HUES6 (cell line): Measurements from ENCODE around the gene RAB25.
A peak's percentile ranks its signal among the peaks of the same experiment; 100 is the strongest.

Experiments
- H3K27ac ChIP-seq: 2 replicates; pipeline ENCODE4 v1.7.0; 2013; ENCODE audit warnings: low read depth, mild to moderate bottlenecking, low read length, inconsistent platforms
- H3K27me3 ChIP-seq: 2 replicates; pipeline ENCODE4 v1.6.1; 2013; ENCODE audit warnings: low read length; ENCODE audit not compliant: control insufficient read depth, insufficient read depth
- H3K36me3 ChIP-seq: 2 replicates; pipeline ENCODE4 v1.6.1; 2013; ENCODE audit warnings: low read length; ENCODE audit not compliant: control insufficient read depth, insufficient read depth
- H3K4me1 ChIP-seq: 2 replicates; pipeline ENCODE4 v1.6.1; 2013; ENCODE audit warnings: low read length; ENCODE audit not compliant: control insufficient read depth, insufficient read depth
- H3K4me3 ChIP-seq: 2 replicates; pipeline ENCODE4 v1.5.1; 2013; ENCODE audit warnings: low read depth, low read length
- H3K9ac ChIP-seq: one replicate; pipeline ENCODE4 v1.6.1; 2013; ENCODE audit warnings: mild to moderate bottlenecking, low read length
- H3K9me3 ChIP-seq: 2 replicates; pipeline ENCODE4 v1.6.1; 2013; ENCODE audit warnings: low read depth, low read length; ENCODE audit not compliant: control insufficient read depth, insufficient read depth

Gene RAB25

DNA sequence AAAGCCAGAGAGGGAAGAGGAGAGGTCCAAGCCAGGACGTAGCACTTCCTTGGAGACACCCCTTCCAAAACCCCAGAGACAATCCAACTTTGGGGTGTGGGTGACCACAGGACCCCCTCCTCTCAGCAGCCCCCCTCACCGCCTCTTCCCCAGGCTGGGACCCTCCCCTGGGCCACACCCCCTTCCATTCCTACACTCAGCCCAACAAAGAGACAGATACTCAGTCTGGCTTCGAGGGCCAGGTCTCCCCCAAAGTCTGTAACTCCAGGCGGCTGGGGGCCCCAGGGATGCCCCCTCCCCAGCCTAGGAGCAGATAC is 19.9 kb downstream of the RAB25 start:
- H3K4me1 ChIP-seq, result peaks cover 52% of the 10 kb centered on the region
- no peaks in the 10 kb centered on the region for H3K27me3 ChIP-seq
- H3K36me3 ChIP-seq, result peaks cover 16% of the 10 kb centered on the region
- peak overlapping the region; percentile 81 for H3K4me3 ChIP-seq
- peak overlapping the region; percentile 94 for H3K9ac ChIP-seq
- no peaks in the 10 kb centered on the region for H3K9me3 ChIP-seq
- H3K27ac ChIP-seq, result peak overlapping the region; percentile 74; the same call in 1 of the 2 replicates

DNA sequence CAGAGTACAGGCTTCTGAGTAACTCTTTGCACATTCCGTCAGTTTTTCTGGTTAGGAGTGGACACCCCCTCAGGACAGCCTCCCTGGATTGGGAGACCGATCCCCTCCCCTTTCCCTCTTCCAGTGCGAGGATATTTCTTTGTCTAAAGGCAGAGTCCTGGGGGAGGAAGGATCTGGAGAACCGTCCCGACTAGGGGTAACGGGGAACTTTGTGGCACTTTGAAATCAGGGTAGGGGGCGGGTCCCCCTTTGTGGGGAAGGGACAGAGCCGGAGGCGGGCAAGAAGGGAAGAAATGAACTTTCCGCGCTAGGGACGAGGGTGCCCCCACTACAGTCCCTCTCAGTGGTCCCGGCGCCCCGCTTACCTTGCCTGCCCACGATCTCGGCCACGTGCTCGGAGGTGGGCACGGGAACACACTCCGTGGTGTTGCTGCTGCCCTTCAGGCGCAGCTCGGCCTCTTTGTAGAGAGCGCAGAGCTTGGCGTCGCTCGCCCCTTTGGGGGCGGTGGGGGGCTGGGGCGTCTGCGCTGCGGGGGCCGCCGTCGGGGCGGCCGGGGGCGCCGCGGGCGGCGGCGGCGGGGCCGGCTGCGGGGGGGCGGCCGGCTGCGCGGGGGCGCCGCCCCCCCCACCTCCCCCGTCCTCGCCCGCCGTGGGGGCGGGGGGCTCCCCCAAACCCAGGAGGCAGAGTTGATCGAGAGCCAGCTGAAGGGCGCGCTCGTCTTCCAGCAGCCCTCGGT is 20.4 kb downstream of the RAB25 start:
- H3K27ac ChIP-seq, result peak overlapping the region; percentile 74; the same call in 1 of the 2 replicates

DNA sequence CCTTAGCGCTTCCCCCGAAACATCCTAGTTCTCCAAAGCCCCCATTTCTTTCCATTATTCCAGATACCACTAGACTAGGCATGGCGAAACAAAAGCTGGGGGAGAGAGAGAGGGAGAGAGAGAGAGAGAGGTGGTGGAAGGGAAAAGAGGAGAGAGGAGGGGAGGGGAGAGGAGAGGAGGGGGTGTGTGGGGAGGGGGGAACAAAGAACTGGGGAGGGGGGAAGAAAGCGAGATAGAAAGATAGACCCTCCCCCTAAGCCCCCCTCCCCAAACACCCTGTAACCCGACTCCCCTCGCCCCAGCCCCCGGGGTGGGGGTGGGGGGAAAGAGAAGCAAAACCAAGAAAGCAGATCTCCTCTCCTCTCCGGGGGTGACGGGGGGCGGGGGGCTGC is 21.0 kb downstream of the RAB25 start:
- Histone ChIP-seq H3K27ac (peak overlapping the region; percentile 84), H3K4me1 (peaks cover 48% of the 10 kb centered on the region), H3K36me3 (peaks cover 8% of the 10 kb centered on the region), H3K4me3 (peak overlapping the region; percentile 81), H3K27me3 (no peaks in the 10 kb centered on the region), H3K9ac (peak overlapping the region; percentile 88), H3K9me3 (no peaks in the 10 kb centered on the region)

More for the DNA sequence above, 20.4 kb downstream of the RAB25 start:
- Histone ChIP-seq H3K4me3 (peak overlapping the region; percentile 81), H3K36me3 (peaks cover 11% of the 10 kb centered on the region), H3K9ac (peak overlapping the region; percentile 94), H3K9me3 (no peaks in the 10 kb centered on the region), H3K4me1 (peaks cover 51% of the 10 kb centered on the region), H3K27me3 (no peaks in the 10 kb centered on the region)

DNA sequence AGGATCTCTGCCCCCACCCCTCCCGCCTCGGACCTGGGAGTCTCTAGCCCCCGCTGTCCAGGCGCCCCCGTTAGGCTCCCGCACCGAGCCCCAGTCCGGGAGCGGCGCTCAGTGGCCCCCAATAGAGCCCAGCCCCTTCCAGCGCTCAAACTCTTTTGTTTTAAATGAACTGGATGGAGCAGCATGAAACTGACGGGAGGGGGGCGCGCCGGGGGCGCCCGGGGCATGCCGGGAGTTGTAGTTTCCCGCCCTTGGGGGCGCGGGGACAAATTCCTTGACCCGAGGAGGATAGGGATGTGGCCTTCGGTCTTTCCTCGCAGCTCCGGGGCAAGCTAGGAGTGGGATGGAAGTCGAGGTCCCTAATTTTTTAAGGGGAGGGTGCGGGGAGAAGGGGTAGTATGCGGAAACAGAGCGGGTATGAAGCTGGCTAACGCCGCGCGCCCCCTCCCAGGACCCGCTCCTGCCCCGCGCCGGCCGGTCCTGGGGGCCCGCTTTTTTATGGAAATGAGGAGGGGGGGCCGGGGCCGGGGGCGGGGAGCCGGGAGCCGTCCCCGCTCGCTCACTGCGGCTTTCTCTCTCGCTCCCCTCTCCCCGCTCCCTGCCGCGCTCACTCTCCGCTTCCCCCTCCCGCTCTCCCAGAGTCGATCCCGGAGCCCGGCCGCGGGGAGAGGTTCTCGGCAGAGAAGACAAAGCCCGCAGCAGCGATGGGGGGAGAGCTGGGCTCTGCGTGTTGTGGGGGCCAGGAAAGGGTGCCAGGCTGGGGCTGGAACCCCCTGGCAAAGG is 21.5 kb downstream of the RAB25 start, which contains the start of gene MEX3A:
Gene MEX3A (minus strand): TSS at position 157 of the 783 bp plus-strand sequence. CDS start 467 bp downstream, outside the sequence.
- no peaks in the 10 kb centered on the region for H3K27me3 ChIP-seq
- H3K36me3 ChIP-seq, result peaks cover 2% of the 10 kb centered on the region; the same call in 1 of the 2 replicates
- peak within 1 kb of the TSS; percentile 94 for H3K9ac ChIP-seq
- no peaks in the 10 kb centered on the region for H3K9me3 ChIP-seq
- peak within 1 kb of the TSS; percentile 81 for H3K4me3 ChIP-seq
- peak within 1 kb of the TSS; percentile 84 for H3K27ac ChIP-seq
- H3K4me1 ChIP-seq, result peaks cover 42% of the 10 kb centered on the region

DNA sequence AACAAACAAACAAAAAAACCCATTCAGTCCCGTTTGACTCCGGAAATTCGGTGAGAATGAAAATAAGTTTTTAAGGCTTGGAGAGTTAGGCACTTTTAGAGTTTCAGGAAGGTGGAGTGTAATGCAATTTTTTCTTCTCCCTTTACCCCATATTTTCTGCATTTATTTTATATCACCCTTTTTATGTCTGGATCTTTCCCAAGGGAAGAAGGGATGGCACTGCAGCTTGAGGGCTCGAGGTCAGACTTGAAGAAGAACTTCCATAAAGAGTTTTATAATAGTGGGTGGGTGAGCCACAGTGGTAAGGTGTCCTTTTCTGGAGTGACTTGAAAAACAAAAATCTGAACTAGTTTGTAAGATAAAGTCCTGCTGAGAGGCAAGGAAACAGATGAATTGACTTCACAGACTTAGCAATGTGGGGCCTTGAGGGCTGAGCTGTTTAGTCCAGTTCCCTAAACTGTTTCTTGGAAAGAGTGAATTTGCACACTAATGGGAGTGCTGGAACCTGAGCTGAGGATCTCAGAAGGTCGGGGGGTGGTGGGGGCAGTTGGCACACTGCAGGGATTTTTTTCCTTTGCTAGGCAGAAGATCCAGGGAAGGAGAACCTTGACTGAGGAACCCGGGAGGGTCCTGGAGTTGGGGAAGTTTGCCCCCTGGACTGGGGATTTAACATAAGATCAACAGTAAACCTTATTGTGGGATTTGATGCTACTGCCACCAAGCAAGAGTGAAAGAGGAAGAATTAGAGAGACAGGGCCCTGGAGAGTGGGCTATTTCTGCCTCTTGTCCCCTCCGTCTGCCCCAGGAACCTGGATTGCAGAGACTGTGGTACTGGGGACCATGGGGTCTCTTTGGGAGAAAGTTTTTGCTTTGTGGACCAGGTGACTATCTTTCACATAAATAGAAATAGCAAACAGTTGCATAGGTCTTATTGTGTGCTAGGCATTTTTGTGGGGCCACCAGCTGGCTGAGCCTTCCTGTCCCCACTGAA is 23.1 kb downstream of the RAB25 start:
- Histone ChIP-seq H3K4me1 (peaks cover 27% of the 10 kb centered on the region), H3K27me3 (no peaks in the 10 kb centered on the region), H3K27ac (no peak overlapping the region), H3K9me3 (no peaks in the 10 kb centered on the region), H3K36me3 (no peaks in the 10 kb centered on the region), H3K4me3 (peak overlapping the region; percentile 81), H3K9ac (peak overlapping the region; percentile 79)

DNA sequence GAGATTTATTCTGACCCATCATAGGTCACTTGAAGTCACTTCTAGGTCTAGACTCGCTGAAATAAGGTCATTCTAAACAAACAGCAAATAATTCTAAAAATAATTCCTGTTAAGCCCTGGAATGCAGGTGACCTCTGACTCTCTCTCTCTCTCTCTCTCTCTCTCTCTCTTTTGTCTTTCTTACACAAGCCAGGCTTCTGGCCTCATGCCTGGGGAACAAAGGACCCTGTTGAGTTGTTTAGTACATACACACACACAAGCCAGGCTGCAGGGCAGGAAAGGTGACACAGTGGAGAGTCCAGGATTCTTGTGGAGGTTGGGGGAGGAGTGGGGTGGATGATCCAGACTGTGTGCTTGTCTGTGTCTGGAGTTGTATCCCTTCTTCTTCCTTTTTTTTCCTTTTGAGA is 25.3 kb downstream of the RAB25 start:
- Histone ChIP-seq H3K4me1 (peaks cover 28% of the 10 kb centered on the region), H3K4me3 (no peak overlapping the region), H3K9me3 (no peaks in the 10 kb centered on the region), H3K27me3 (no peaks in the 10 kb centered on the region), H3K27ac (no peak overlapping the region), H3K9ac (no peak overlapping the region), H3K36me3 (no peaks in the 10 kb centered on the region)

DNA sequence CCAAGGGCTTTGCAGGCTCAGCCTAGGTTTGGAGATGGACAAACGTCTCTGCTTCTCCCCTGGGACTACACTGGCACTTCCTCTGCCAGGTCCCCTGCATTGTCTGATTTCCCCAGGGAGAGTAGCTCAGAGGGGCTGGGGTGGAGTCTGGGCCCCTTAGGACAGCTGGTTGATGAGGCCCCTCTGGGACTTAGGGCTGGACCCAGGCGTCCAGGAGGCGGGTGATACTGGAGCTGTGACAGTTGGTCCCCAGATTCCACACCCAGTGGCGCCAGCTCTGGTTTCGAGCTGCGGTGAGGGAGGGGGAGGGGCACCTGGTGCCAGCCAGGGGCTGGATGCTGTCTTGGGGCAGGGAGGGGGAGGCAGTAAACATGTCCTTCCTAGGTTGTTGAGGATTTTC is 28.7 kb downstream of the RAB25 start:
- Histone ChIP-seq H3K36me3 (peaks cover 13% of the 10 kb centered on the region), H3K9me3 (no peaks in the 10 kb centered on the region), H3K27me3 (no peaks in the 10 kb centered on the region), H3K4me3 (no peak overlapping the region), H3K4me1 (peaks cover 23% of the 10 kb centered on the region), H3K9ac (no peak overlapping the region), H3K27ac (no peak overlapping the region)

DNA sequence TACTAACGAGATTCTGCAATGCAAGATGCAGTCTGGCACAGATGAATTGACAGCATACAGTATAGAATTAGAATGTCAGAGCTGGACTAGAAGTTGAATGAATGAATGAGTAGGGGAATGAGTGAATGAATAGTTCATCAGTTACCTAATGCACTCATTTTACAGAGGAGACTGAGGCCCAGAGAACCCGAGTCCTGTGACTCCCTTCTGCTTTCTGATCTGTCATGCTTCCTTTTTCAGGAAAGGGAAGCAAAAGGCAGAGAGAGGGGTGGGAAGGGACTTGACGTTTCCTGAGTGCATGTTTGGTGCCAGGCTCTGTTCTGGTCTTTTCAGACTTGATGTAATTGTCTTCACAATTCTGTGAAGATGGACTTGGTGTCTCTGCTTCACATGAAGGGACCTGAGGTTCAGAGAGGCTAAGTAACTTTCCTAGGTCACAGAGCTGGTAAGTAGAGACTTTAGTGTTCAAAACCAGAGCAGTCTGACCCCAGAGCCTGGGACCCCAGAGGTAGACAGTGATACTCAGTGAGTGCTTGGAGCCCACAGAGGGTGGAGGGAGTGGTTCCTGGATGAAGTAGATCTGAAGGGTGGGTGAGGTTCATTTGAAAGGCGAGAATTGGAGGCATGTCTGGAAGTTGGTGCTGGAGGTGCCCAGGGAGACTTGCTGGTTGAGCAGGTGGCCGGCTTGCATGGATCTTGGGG is 29.3 kb downstream of the RAB25 start:
- Histone ChIP-seq H3K9me3 (no peaks in the 10 kb centered on the region), H3K4me1 (peaks cover 17% of the 10 kb centered on the region), H3K9ac (no peak overlapping the region), H3K4me3 (no peak overlapping the region), H3K27me3 (no peaks in the 10 kb centered on the region), H3K27ac (no peak overlapping the region), H3K36me3 (peaks cover 13% of the 10 kb centered on the region)

DNA sequence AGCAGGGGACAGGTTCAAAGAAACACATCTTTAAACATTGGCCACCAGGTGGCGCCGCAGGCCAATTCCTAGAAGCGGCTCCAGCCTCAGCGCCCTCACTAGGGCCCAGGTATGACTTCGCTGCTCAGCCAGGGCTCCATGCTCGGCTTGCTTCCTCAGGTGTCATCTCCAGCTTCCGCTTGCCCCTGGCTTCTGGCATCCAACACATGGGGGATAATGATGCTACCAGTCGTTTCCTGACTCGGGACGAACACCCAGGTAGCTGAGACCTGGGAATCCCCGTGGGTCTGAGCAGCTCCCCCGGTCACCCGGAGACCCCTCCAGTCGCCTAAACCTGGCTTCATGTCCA is 29.9 kb downstream of the RAB25 start:
- Histone ChIP-seq H3K9ac (no peak overlapping the region), H3K9me3 (no peaks in the 10 kb centered on the region), H3K27me3 (no peaks in the 10 kb centered on the region), H3K4me1 (peaks cover 16% of the 10 kb centered on the region), H3K36me3 (peaks cover 13% of the 10 kb centered on the region), H3K4me3 (no peak overlapping the region), H3K27ac (no peak overlapping the region)

DNA sequence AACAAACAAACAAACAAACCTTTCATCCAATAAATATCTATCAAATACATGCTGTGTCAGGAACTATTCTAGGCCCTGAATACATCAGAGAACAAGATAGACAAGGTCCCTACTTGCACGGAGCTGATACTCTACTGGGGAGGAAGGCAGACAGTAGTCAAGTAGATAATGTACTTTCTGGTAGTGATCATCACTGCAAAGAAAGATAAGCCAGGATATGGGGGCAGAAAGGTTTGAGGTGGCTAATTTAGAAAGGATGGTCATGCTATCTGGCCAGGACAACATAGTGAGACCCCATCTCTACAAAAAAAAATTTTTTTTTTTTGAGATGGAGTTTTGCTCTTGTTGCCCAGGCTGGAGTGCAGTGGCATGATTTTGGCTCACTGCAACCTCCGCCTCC is 30.6 kb downstream of the RAB25 start:
- H3K4me1 ChIP-seq, result peaks cover 18% of the 10 kb centered on the region
- no peak overlapping the region for H3K27ac ChIP-seq
- no peak overlapping the region for H3K4me3 ChIP-seq
- peaks cover 13% of the 10 kb centered on the region for H3K36me3 ChIP-seq
- no peaks in the 10 kb centered on the region for H3K9me3 ChIP-seq
- no peak overlapping the region for H3K9ac ChIP-seq
- no peaks in the 10 kb centered on the region for H3K27me3 ChIP-seq
